ENCODE data around the gene UBE2D3. TPM values are rescaled to one million over a fixed set of nuclear protein-coding genes. Genes with fewer than 3 reads are reported as not detected.

UBE2D3 gene
- total RNA-seq, 1 experiment from 2014 or later = 235 TPM

- no peak overlapping the region for H3K4me3 Mint-ChIP-seq (ENCODE audit: low read depth, unreplicated experiment)
- no peak for TF ChIP-seq CTCF (IDR thresholded peaks at IDR 0.05; ENCODE audit: unreplicated experiment)
- peak overlapping the region; percentile 50 for H3K27ac Mint-ChIP-seq (ENCODE audit: unreplicated experiment)
- CTCF ChIA-PET = no interaction called here
- intact Hi-C loops (cut with micrococcal nuclease; ENCODE audit: unreplicated experiment) = loop anchor here (5.0 kb wide), 1 partner anchor 190 kb away; no protein-coding TSS in a partner anchor
- H3K27me3 Mint-ChIP-seq (ENCODE audit: unreplicated experiment) = no peaks in the 10 kb centered on the region
- H3K36me3 Mint-ChIP-seq (ENCODE audit: insufficient read depth, unreplicated experiment) = peaks cover 28% of the 10 kb centered on the region
- DNase-seq = no peak
- peaks cover 38% of the 10 kb centered on the region for H3K4me1 Mint-ChIP-seq (ENCODE audit: low read depth, unreplicated experiment)
- H3K9me3 Mint-ChIP-seq (ENCODE audit: low read depth, unreplicated experiment) = no peaks in the 10 kb centered on the region
- no TSS peak for BruUV-seq (replicated peaks)
These were observed 10.2 kb downstream of the UBE2D3 start for GRCh38 chr4:102817021-102817605.

- Mint-ChIP-seq H3K4me1 (ENCODE audit: low read depth, unreplicated experiment) (peaks cover 38% of the 10 kb centered on the region), H3K36me3 (ENCODE audit: insufficient read depth, unreplicated experiment) (peaks cover 37% of the 10 kb centered on the region), H3K9me3 (ENCODE audit: low read depth, unreplicated experiment) (no peaks in the 10 kb centered on the region), H3K4me3 (ENCODE audit: low read depth, unreplicated experiment) (no peak overlapping the region), H3K27me3 (ENCODE audit: unreplicated experiment) (no peaks in the 10 kb centered on the region), H3K27ac (ENCODE audit: unreplicated experiment) (no peak overlapping the region)
- DNase-seq = no peak
- TF ChIP-seq CTCF (IDR thresholded peaks at IDR 0.05; ENCODE audit: unreplicated experiment) = no peak
- intact Hi-C loops (cut with micrococcal nuclease; ENCODE audit: unreplicated experiment) = loop anchor here (5.0 kb wide), 1 partner anchor 191 kb away; no protein-coding TSS in a partner anchor
- CTCF ChIA-PET = interaction anchor here (1.2 kb wide), 1 partner anchor 12 kb away, joined by 8 read pairs; no protein-coding TSS in a partner anchor
- no TSS peak for BruUV-seq (replicated peaks)
These were observed 11.4 kb downstream of the UBE2D3 start for GRCh38 chr4:102815981-102816380.

GRCh38 chr4:102809691-102810090 lies 17.7 kb downstream of the UBE2D3 start:
- Mint-ChIP-seq H3K4me3 (ENCODE audit: low read depth, unreplicated experiment) (no peak overlapping the region), H3K9me3 (ENCODE audit: low read depth, unreplicated experiment) (no peaks in the 10 kb centered on the region), H3K36me3 (ENCODE audit: insufficient read depth, unreplicated experiment) (peaks cover 56% of the 10 kb centered on the region), H3K27me3 (ENCODE audit: unreplicated experiment) (no peaks in the 10 kb centered on the region), H3K4me1 (ENCODE audit: low read depth, unreplicated experiment) (peaks cover 9% of the 10 kb centered on the region), H3K27ac (ENCODE audit: unreplicated experiment) (peak overlapping the region; percentile 30)
- DNase-seq = no peak
- intact Hi-C loops (cut with micrococcal nuclease; ENCODE audit: unreplicated experiment) = no loop called here
- CTCF ChIA-PET = interaction anchor here (0.5 kb wide), 1 partner anchor 379 kb away, joined by 3 read pairs; no protein-coding TSS in a partner anchor
- no TSS peak for BruUV-seq (replicated peaks)
- TF ChIP-seq CTCF (IDR thresholded peaks at IDR 0.05; ENCODE audit: unreplicated experiment) = no peak

GRCh38 chr4:102809190-102809589 lies 18.2 kb downstream of the UBE2D3 start:
- BruUV-seq (replicated peaks) = no TSS peak
- H3K36me3 Mint-ChIP-seq (ENCODE audit: insufficient read depth, unreplicated experiment) = peaks cover 51% of the 10 kb centered on the region
- DNase-seq = no peak
- peaks cover 9% of the 10 kb centered on the region for H3K4me1 Mint-ChIP-seq (ENCODE audit: low read depth, unreplicated experiment)
- no peak for TF ChIP-seq CTCF (IDR thresholded peaks at IDR 0.05; ENCODE audit: unreplicated experiment)
- H3K27ac Mint-ChIP-seq (ENCODE audit: unreplicated experiment) = no peak overlapping the region
- CTCF ChIA-PET = interaction anchor here (0.5 kb wide), 1 partner anchor 378 kb away, joined by 3 read pairs; no protein-coding TSS in a partner anchor
- H3K27me3 Mint-ChIP-seq (ENCODE audit: unreplicated experiment) = no peaks in the 10 kb centered on the region
- H3K4me3 Mint-ChIP-seq (ENCODE audit: low read depth, unreplicated experiment) = no peak overlapping the region
- H3K9me3 Mint-ChIP-seq (ENCODE audit: low read depth, unreplicated experiment) = no peaks in the 10 kb centered on the region
- intact Hi-C loops (cut with micrococcal nuclease; ENCODE audit: unreplicated experiment) = no loop called here
